Right hindlimb (tissue), 1 donor: ENCODE results near the gene SGPP2.

ENCODE experiments used
- DNase-seq: peaks from one replicate; pipeline ENCODE4 v3.0.0-alpha.2; 2018

SGPP2 gene

DNA sequence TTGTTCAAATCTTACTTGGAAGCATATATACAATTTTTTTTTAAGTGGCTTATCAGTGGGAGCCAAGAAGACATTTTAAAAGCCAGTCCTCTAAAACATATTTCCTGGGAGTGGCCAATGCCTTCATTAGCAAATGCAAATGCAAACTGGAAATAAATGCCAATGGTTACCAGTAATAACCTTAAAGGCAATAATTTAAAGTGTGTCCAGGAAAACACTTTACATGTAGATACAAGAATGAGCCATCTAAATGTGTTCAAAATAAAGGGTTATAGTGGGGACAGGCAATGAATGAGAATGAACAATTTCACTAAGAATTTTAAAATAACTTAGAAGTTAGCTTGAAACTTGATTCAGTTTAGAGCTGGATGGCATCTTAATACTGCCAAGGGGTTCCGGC lies 167.3 kb downstream of the SGPP2 start:
- DNase-seq: no peak

DNA sequence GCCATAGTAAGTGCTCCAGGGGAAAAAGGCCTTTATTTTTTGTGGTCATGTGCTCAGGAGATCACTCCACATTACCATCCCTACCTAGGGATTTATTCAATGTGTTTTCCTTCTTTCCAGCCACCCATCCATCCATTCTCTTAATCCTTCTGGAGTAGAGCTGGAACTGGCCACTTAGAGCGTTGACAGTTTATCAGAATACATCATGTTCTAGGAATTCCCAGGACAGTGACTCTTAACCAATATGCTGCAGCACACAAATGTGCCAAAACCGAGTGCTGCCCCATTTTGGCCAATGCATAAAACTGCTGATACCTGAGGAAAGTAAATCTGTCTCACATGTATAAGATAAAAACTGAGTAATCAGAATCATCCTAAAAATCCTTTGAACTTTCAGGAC lies 167.8 kb downstream of the SGPP2 start:
- no peak for DNase-seq

DNA sequence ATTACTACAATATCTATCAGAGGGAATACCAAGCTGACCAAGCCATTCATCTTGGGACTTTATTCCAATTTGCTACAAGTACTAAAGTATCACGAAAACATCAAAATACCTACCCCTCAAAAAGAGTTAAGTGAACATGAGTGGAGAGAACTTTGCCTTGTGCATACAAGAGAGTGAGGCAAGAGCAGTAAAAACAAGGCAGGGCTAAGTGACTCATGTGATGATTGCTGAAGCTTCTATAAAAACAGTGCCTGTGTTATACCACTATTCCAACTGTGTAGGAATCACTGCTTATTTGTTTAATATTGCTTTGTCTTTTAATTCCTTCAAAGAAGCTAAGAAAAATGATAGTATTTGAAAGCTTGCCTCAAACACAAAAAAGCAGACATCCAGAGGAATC lies 170.3 kb downstream of the SGPP2 start:
- no peak for DNase-seq

DNA sequence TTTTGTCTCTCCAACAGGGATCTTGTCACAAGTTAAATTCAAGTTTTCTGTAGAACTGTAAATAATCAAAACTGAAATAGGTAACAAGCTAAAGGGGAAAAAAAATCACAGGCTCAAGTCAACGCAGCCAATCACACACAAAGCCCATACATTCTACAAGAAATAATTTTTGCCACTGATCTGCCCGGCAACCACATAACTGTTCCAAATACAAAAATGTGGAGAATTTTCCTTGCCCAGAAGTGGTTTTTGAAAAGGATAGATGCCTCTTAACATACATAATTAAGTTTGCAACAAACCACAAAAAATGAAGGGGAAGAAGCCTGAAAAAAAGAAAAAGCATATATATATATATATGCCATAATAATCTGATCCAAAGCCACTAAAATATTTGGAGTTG lies 171.2 kb downstream of the SGPP2 start:
- no peak for DNase-seq

DNA sequence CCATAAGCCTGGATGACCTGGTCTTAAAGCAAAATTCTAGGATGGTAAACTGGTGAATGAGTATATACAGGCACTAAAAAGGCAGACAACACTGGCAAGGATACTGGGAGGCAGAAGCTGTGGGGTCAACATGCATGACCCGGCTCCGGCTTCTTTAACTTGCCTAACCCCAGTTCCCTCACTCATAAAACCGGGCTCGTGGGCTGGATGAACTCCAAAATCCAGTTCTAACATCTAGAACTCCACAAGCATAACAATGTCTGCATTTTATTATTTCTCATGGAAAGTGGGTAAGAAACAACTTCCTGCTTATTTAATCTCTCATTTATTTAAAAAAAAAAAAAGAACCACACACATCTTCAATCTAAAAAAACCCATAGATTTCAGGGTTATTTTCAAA lies 174.3 kb downstream of the SGPP2 start:
- no peak for DNase-seq

DNA sequence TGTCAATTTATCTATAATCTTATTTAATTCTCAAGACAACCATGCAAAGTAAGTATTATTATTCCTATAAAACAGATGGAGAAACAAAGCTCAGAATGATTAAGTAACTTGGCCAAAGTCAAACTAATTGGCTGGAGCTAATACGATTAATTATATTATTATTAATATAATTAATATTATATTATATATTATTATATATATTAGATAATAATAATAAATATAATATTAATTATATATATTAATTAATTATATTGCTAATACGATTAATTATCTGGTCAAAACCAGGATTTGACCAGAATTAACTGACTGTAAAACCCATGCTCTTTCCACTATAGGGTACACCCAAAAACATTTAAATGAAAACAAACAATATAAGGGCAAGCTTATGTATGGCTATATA lies 179.2 kb downstream of the SGPP2 start:
- no peak for DNase-seq

DNA sequence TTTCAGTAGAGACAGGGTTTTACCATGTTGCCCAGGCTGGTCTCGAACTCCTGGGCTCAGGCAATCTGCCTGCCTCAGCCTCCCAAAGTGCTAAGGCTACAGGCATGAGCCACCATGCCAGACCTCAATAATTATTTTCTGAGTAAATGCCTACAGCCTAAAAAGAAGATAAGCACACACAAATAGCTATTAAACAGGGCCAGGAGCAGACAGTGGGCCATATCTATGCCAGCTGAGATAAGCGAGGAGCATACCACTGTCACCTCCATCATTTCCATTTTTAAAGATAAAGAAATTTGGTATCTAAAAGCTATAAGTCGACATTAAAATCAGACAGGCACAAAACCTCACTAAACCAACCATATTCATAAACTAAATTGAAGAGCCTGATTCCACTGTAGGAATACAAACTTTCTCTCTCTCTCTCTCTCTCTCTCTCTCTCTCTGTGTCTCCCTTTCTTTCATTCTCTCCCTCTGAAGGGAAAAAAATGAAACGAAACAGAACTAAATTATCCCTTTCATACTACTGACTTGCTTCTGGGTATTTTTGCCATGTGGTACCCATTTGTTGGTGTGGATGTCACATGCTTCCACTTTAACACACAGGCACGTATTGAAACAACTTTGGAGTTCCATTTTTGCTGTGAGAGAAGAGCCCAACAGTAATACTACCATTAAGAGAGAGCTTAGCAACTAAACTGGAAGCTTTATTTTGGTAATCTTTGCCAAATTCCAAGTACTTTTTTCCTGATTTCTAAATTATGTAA lies 180.6 kb downstream of the SGPP2 start:
- no peak for DNase-seq

DNA sequence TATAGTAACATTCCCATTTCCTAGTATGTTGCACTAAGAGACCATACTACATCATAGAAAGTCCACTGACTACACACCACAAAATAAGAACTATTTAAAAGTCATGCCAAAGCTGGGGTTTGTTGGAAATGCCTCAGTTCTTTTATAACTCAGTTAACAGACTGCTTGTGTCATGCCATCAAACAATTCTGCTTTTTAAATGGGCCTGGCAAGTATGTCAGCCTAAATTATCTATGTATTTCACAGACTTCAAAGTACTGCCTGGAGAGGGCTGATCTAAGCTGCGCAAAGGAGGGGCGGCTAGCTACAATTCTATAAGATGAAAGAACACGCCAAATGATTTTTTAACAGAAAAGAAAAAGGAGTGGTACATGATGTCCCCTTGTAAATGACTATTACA lies 182.0 kb downstream of the SGPP2 start:
- no peak for DNase-seq

DNA sequence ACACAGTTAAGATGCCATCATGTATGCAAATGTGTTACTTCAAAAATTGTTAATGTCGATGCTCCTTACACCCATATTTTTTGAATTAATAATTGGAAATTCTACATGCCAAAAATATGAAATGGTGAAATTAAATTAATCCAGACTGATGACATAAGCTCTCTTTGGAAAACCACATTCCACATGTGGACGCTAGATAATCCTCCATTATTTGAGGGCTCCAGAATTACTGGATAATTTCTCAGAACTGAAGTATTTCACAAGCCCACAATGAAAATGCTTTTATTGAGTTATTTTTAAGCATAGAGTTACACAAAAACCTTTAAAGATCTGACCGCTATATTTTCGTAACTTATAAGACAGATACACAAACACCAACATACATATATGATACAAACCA lies 183.7 kb downstream of the SGPP2 start:
- DNase-seq: no peak

DNA sequence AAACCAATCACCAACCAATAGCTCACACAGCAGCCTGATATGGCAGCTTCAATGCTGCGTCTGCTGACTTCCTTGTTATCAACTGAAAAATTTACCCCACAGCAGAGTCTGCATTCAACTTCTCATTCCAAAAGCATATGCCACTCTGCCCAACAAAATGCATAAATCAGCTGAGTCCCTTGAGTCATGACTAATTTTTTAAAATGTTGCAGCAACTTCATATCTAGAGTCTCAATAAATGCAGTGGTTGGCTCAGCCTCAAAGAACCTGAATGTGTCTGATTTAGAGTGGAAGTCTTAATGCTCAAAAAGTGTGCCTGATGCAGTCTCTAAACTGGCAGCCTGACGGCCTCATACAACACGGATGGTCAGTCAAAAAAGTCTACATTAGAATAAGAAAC lies 185.0 kb downstream of the SGPP2 start:
- DNase-seq: no peak
